GM23338 (cell line): ENCODE data around the gene PJA1. TPM values are rescaled to one million over a fixed set of nuclear protein-coding genes. Genes with fewer than 3 reads are reported as not detected.

Experiments
- CREB1 ChIP-seq: fragments of 250-450 bp; sonication (Bioruptor Pico); IDR thresholded peaks from 2 replicates; pipeline ENCODE4 v1.5.0; 2020; ENCODE audit warnings: low read depth, mild to moderate bottlenecking, moderate library complexity
- ETS1 ChIP-seq: IDR thresholded peaks from 2 replicates; pipeline ENCODE4 v1.6.1; 2016; ENCODE audit warnings: antibody characterized with exemption
- NANOG ChIP-seq: IDR thresholded peaks from 2 replicates; pipeline ENCODE4 v1.6.1; 2016; ENCODE audit warnings: antibody characterized with exemption, borderline replicate concordance
- POLR2AphosphoS5 ChIP-seq: IDR thresholded peaks from 2 replicates; pipeline ENCODE4 v1.6.1; 2016; ENCODE audit warnings: antibody characterized with exemption, low read depth
- REST ChIP-seq: IDR thresholded peaks from one replicate; pipeline ENCODE4 v1.6.1; 2018; ENCODE audit warnings: antibody characterized with exemption; ENCODE audit not compliant: unreplicated experiment
- STAT1 ChIP-seq: IDR thresholded peaks from one replicate; pipeline ENCODE4 v1.6.1; 2016; ENCODE audit warnings: antibody characterized with exemption; ENCODE audit not compliant: unreplicated experiment
- ZNF114 ChIP-seq: fragments of 250-450 bp; sonication (Bioruptor Pico); IDR thresholded peaks from 2 replicates; pipeline ENCODE4 v1.5.0; 2020; ENCODE audit warnings: mild to moderate bottlenecking, moderate library complexity
- ZNF331 ChIP-seq: fragments of 250-450 bp; sonication (Bioruptor Pico); IDR thresholded peaks from 2 replicates; pipeline ENCODE4 v1.5.0; 2020; ENCODE audit warnings: low read depth, mild to moderate bottlenecking, moderate library complexity
- ZNF462 ChIP-seq: fragments of 250-450 bp; sonication (Bioruptor Pico); IDR thresholded peaks from 2 replicates; pipeline ENCODE4 v1.5.0; 2020; ENCODE audit warnings: mild to moderate bottlenecking, moderate library complexity
- polyA plus RNA-seq: library from polyadenylated mRNA; unstranded; fragments of >200 nt; fragmentation: Nextera tagmentation; extraction: Ambion mirVana; gene quantifications from 2 replicates; pipeline ENCODE4 v1.2.1, GENCODE V29; 2016
- total RNA-seq: library from RNA; depleted of rRNA; stranded (reverse); fragments of >200 nt; shearing (Covaris generic); gene quantifications from 2 replicates; pipeline ENCODE4 v1.2.3, GENCODE V29; 2014

The PJA1 gene
- total and polyA plus RNA-seq, 2 experiments from 2014 or later = 25.2 to 31.3 TPM

GRCh38 chrX:69195192-69195591, 29.9 kb upstream of the PJA1 start (continued):
- TF ChIP-seq ZNF462 (CRISPR knock-in tag) (no peak), POLR2AphosphoS5 (no peak), STAT1 (no peak), ETS1 (no peak), REST (no peak), ZNF114 (CRISPR knock-in tag) (no peak), CREB1 (CRISPR knock-in tag) (no peak), ZNF331 (CRISPR knock-in tag) (no peak), NANOG (no peak)
